ENCODE results near the gene PCSK4.
"Not testable (repeated sequence)": the region's sequence is repeated elsewhere in the genome, so short reads cannot be mapped to it uniquely, and the experiment has no call there.

PCSK4 gene

DNA sequence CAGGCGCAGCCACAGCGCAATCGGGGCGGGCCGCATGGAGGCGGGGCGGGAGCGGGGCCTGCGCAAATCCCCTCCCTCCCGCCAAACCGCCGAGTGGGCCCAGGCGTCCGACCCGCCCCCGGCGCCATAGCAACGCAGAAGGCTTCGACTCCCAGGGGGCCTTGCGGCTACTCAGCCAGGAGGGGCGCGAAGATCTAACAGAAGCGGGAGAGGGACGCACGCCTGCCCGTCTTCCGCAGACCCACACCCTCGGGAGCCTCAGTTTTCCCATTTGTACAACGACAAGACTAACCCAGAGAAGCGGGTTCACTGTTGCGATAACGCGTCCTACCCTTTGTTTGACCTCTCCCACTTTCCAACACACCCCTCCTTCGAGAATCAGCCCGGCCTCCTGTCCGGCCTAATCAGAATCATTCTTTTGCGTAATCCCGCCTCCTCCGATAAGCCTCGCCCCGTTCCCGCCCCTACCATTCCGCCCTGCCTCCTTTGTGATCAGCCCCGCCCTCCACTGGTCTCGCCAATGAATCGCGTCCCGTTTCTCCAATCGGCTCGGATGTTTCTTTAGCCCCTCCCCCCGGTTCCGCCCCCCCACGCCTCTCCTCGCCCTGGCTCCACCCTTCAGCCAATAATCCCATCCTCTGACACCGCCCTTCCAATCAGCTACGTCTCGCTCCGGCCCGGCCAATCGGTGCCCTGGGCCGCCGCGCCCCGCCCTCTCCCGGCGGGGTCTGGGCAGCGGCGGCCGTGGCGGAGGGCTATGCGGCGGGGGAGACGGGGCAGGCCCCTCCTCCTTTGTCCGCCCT, at the start of gene PCSK4:
Gene PCSK4 (minus strand): TSS at position 40 of the 803 bp plus-strand sequence. CDS start 4 bp downstream, at position 36.
- DNase-seq (ENCODE audit: low spot score) = peak; percentile 98

GRCh38 chr19:1539749-1540148, 49.6 kb upstream of the PCSK4 start:
- not testable (repeated sequence) for DNase-seq (ENCODE audit: low spot score)

DNA sequence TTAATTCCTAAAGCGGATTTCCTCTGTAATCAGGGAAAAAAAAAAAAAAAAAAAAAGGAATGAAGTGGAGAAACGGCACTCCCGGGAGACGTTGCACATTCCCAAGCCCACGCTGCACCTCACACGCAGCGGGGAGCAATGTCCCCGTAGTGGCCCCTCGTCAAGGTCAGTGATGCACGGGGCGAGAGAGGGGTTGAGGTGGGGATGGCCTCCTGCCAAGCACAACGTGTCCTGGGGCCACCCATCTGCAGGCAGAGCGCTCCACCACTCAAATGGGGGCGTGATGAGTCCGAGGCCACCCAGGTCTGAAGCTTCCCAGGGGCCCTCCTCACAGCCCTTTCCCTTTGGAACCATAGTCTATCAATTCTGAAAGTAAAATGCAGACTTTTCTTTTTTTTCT, 48.8 kb upstream of the PCSK4 start:
- DNase-seq (ENCODE audit: low spot score) = no peak

DNA sequence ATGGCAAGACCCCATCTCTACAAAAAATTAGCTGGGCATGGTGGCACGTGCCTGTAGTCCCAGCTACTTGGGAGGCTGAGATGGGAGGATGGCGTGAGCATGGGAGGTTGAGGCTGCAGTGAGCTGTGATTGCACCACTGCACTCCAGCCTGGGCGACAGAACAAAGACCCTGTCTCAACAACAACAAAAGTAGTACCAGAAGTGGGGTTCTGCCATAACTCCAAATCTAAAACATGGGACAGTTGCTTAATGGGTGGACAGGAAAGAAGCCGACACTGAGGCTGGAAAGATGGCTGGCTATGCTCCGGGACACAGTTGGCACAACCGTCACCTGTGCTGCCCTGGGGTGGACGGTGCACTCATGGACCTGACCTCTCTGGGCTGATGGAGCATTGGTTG, 45.5 kb upstream of the PCSK4 start:
- DNase-seq (ENCODE audit: low spot score) = not testable (repeated sequence)

GRCh38 chr19:1534972-1535371, 44.8 kb upstream of the PCSK4 start:
- DNase-seq (ENCODE audit: low spot score) = no peak

- no peak for DNase-seq (ENCODE audit: low spot score)
Observed at GRCh38 chr19:1533510-1534150, 43.5 kb upstream of the PCSK4 start.

DNA sequence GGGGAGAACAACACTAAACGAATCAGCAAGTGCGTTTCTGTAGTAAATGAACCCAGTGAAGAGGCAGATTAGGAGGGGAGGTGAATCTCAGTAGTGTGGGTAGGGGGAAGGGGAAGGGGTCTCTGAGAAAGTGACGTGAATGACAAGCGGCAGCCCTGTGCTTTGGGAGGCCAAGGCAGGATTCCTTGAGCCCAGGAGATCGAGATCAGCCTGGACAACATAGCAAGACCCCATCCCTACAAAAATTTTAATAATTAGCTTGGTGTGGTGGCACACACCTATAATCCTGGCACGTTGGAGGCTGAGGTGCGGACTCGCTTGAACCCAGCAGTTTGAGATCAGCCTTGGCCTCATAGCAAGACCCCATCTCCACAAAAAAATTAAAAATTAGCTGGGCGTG, 41.9 kb upstream of the PCSK4 start:
- DNase-seq (ENCODE audit: low spot score) = no peak

GRCh38 chr19:1531587-1531986, 41.4 kb upstream of the PCSK4 start:
- DNase-seq (ENCODE audit: low spot score) = no peak

GRCh38 chr19:1530856-1531255, 40.7 kb upstream of the PCSK4 start:
- DNase-seq (ENCODE audit: low spot score) = not testable (repeated sequence)

DNA sequence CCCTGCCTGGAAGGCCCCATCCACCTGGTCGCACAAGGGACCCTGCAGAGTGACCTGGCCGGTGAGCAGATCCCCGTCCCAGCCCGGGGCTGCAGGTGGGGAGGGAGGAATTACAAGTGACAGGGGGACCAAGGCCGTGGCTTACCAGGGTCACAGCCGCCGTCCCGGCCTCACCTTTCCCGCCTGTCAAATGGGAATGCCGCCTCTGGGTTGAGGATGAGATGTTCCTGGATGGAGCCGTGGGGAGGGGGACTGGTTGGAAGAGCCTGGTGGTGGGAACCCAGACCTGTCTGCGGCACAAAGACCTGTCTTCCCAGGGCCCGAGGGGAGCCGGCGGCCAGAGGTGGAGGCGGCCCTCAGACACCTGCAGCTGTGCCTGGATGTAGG, 39.3 kb upstream of the PCSK4 start:
- no peak for DNase-seq (ENCODE audit: low spot score)

GRCh38 chr19:1528596-1529429, 38.7 kb upstream of the PCSK4 start:
- no peak for DNase-seq (ENCODE audit: low spot score)

DNA sequence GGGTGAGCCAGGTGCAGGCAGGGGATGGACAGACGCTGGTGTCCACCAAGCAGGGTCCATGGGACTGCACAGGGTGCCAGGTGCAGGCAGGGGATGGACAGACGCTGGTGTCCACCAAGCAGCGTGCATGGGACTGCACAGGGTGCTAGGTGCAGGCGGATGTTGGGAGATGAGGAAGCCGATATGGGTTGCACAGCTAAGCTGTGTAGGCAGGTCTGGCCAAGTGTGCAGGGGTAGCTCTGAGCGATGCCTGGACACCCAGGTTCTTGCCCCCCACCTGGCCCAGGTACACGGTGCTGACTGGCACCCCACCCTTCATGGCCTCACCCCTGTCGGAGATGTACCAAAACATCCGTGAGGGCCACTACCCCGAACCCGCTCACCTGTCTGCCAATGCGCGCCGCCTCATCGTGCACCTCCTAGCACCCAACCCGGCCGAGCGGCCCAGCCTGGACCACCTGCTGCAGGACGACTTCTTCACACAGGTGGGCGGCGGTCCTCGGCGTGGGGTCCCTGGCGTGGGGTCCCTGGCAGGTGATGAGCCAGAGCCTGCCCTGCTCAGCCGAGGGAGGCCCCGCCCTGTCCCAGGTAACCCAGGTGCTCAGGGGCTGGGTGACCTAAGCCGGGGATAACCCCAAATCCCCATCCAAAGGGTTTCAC, 37.6 kb upstream of the PCSK4 start:
- DNase-seq (ENCODE audit: low spot score) = no peak

GRCh38 chr19:1526979-1527649, 37.0 kb upstream of the PCSK4 start:
- DNase-seq (ENCODE audit: low spot score) = no peak

- DNase-seq (ENCODE audit: low spot score) = no peak
Observed at GRCh38 chr19:1526066-1526778, 36.1 kb upstream of the PCSK4 start.

- no peak for DNase-seq (ENCODE audit: low spot score)
Observed at GRCh38 chr19:1525343-1525742, 35.2 kb upstream of the PCSK4 start.

DNA sequence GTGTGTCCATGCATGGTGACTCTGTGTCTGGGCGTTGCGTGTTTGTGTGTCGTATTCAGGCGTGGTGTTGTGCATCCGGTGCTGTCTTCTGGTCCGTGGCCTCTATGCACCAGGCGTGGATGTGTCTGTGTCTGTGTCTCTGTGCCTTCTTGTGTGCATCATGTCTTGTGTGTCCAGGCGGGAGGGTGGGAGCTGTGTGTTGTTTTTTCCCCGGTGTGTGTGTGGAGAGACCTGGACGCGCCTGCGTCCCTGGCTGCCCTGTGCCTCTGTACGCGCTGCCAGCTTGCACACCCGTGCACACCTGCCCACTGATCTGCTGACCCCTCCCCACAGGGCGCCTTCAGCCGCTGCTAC, 34.8 kb upstream of the PCSK4 start:
- DNase-seq (ENCODE audit: low spot score) = no peak

GRCh38 chr19:1524287-1524971, 34.3 kb upstream of the PCSK4 start:
- no peak for DNase-seq (ENCODE audit: low spot score)

- no peak for DNase-seq (ENCODE audit: low spot score)
Observed at GRCh38 chr19:1523412-1524286, 33.5 kb upstream of the PCSK4 start, which contains the start of gene PLK5. TSS of gene PLK5 (plus strand) at chr19:1524077. CDS start at chr19:1526997, 2,920 bp downstream.

- DNase-seq (ENCODE audit: low spot score) = no peak
Observed at GRCh38 chr19:1522838-1523237, 32.7 kb upstream of the PCSK4 start.

All from HuH-7.5 (cell line).